SK-N-MC (cell line): Measurements from ENCODE around the gene TMEM250.

ENCODE experiments used
- EZH2 ChIP-seq: fragments of 200-600 bp; sonication (generic); IDR thresholded peaks from one replicate; pipeline ENCODE4 v1.6.1; 2017; ENCODE audit warnings: antibody characterized with exemption
- FOXP2 ChIP-seq: optimal IDR thresholded peaks from 2 replicates; pipeline ENCODE3; 2011; ENCODE audit warnings: mild to moderate bottlenecking, moderate library complexity; ENCODE audit not compliant: insufficient read depth; ENCODE audit errors: extremely low read length, control extremely low read depth
- POLR2AphosphoS5 ChIP-seq: IDR thresholded peaks from 2 replicates; pipeline ENCODE4 v1.6.1; 2012; ENCODE audit warnings: mild to moderate bottlenecking, low read depth, low read length, borderline replicate concordance

DNA sequence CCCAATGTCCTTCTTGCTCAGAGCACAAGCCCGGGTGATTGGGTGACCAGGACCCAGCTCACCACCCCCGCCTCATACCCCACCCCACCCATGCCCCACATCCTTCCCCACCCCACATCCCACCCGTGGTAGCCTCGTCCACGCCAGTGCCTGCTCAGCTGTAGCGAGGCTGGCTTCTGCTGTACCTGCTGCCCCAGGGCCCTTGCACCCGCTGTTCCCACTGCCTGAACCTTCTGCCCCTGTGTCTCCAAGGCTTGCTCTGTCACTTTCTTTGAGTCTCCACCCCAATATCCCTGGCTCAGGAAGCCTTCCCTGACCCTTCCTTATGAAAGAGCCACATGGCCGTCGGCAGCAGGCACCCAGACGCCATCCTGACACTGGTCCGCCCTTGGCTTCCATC, 20.5 kb downstream of the TMEM250 start:
- TF ChIP-seq POLR2AphosphoS5 (no peak), EZH2 (no peak), FOXP2 (no peak)
